Left renal pelvis (tissue), 4 donors: ENCODE data around the gene IQGAP1. TPM values are rescaled to one million over a fixed set of nuclear protein-coding genes. Genes with fewer than 3 reads are reported as not detected.
A peak's percentile ranks its signal among the peaks of the same experiment; 100 is the strongest.
"Not testable (repeated sequence)": the region's sequence is repeated elsewhere in the genome, so short reads cannot be mapped to it uniquely, and the experiment has no call there.

ENCODE experiments used
- DNase-seq, 4 donors: peaks; one replicate each; pipeline ENCODE4 v3.0.0-alpha.2; 2013; ENCODE audit warnings: low read depth in 4 of 4, low spot score in 3 of 4
- polyA plus RNA-seq, 4 donors: library from polyadenylated mRNA; unstranded; fragments of 120-200 nt; gene quantifications; one replicate each; pipeline ENCODE4 v1.2.1, GENCODE V29; 2013; ENCODE audit not compliant: insufficient read length in 4 of 4

IQGAP1 gene
- polyA plus RNA-seq, 4 donors: 98.9 to 209 (median 175) TPM

DNA sequence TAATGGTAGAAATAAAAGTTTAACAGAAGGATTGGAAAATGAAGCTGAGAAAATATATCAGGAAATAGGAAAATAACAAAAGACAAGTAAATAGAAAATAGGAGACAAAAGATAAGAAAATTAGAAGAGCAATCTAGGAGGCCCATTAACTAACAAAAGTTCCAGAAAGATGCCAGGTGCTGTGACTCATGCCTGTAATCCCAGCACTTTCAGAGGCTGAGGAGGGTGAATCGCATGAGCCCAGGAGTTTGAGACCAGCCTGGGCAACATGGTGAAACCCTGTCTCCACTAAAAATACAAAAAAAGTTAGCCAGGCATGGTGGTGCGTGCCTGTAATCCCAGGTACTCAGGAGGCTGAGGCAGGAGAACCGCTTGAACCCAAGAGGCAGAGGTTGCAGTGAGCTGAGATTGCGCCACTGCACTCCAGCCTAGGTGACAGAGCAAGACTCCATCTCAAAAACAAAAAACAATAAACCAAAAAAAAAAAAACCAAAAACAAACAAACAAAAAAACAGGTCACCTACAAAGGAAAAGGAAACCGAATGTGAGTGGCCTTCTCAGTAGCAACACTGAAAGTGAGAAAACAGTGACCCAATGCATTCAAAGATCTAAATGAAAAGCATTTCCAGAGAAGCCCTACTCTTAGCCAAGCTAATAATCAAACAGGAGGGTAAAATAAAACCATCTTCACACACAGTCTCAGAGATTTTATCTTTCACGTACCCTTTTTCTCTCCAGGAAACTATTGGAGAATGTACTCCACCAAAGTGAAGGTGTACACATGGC, 136.2 kb downstream of the IQGAP1 start:
- not testable (repeated sequence) for DNase-seq

DNA sequence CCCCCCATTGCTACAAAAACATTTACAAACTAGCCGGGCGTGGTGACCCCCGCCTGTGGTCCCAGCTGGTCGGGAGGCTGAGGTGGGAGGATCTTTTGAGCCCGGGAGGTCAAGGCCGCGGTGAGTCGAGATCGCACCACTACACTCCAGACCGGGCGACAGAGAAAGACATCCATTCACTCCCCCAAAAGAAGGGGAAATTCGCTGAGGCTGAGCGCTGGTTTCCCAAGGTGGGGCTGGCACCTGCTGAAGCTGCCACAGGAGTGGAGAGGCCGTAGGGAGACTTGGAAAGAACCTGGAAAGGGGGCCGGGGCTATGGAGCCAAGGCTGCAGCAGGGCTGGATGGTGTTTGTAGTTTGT, 140.9 kb downstream of the IQGAP1 start:
- DNase-seq: no peak

DNA sequence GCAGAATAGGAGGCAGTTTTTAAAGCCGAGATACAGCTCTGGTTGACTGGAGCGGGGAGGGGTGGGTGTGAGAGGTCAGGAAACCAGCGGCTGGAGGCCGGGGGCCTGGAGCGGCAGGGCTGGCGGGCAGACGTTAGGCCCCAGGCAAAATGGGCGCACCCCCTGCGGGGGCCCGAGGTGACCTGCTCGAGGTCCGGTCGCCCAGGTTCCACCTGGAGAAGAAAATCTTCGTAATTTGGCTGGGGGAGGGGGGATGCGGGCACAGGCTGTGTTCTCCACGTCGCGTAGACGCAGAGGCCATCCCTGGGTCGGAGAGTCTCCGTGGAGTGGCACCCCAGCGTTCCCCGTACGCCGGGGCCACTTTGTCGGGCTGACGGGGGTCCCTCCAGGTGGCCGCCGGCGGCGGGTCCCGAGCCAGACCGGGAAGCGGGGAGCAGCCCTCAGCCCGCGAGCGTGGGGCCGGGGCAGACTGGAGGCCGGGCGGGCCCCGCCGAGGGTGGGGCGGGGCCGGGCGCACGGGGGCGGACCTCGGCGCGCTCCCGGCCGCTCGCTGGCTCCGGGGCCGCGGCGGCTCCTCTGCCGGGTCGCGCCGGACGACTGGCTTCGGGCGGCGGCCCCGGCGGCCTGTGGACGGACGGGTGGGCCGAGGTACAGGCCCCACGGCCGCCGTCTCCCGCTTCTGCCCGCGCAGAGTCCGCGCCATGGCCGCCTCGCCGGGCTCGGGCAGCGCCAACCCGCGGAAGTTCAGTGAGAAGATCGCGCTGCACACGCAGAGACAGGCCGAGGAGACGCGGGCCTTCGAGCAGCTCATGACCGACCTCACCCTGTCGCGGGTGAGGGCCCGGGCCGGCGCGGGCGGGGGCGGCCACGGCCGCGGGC, 141.6 kb downstream of the IQGAP1 start, which contains the start of gene CRTC3:
Gene CRTC3, plus strand, starts transcription at position 553 of the 879 bp plus-strand sequence. Its CDS starts 149 bp downstream, at position 702.
- peak in 2 of 4 donors; percentile 14 to 50 for DNase-seq

DNA sequence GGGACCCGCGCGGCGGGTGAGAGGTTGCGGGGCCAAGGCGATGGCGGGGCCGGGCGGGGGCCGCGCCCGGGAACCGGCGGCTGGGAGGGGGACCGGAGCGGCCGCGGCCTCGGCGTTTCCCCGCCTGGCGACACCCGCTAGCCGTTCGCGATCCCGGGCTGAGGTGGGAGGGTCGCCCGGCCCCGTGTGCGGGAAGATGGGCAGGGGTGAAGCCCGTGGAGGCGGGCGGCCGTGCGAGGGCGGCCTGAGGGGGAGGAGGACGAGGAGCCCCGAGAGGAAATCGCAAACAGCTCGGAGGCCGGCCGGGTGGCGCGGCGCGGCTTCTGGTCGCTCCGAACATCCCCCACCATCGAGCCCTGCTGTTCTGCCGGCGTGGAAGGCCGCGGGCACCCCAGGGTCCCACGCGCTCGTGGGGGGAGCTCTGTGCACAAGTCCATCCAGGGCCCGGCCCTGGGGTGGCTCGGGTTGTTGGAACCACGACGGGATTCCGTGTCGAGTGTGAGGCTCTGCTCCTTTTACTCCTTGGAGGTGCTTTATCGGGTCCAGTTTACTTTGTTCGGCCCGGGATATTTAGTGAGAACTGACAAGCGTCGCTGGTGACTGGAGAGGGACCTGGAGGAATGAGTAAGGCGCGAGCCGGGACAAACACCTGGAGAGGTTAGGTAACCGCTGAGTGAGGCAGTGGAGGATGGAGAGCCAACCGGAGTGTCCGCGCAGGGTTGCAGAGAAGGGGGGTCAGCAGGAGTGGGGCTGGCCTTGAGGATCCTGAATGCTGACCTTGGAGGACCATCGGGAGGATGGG, 142.4 kb downstream of the IQGAP1 start:
- DNase-seq: peak in 3 of 4 donors; percentile 41 to 51 (median 49)

DNA sequence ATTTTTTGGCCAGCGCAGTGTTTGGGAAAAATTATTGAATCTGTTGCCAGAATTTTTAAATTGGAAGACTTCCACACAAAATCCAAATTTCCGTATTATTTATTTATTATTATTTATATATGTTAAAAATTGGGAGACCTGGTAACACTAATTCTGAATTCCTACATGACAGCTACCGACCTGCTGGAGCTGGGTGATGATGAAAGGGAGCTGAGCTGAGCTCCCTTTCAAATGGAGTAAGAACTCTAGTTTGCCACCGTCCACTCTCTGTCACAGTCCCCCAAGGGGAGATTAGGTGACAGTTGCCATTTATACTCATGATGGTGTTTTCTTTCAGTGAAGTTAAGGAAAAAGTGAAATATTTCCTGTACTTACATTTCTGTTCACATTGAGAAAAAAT, 143.1 kb downstream of the IQGAP1 start:
- DNase-seq: no peak

DNA sequence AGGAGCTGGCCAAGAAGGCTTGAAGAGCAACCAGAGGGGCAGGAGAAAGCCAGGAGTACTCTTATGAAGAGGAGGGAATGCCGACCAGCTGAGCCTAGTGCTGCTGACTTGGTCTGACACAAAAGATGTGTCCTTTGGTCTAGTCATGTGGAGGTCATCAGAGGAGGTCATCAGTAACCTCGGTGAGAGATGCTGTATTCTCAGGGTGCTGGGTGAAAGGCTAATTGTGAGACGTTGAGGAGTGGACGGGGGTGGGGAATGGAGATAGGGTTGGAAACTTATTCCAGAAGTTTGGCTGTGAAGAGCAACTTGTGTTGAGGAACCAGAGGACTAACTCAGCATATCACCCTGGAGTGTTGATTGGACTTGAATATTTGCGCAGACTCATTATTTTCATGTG, 147.2 kb downstream of the IQGAP1 start:
- no peak for DNase-seq

DNA sequence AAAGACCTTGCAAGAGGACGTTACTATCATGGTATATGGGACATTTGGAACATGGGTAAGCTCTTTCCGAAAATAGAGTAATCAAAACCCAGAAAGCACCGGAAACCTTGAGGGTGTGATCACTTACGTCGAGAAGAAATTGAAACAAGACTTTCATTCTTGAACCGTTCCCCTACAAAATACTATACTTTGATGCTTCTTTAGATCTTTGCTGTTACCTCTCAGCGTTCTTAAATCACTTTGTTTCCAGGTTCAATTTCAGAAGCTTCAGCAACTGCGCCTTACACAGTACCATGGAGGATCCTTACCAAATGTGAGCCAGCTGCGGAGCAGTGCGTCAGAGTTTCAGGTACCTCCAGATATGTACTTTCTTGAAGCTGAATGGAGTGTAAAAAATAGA, 151.7 kb downstream of the IQGAP1 start:
- DNase-seq: no peak

DNA sequence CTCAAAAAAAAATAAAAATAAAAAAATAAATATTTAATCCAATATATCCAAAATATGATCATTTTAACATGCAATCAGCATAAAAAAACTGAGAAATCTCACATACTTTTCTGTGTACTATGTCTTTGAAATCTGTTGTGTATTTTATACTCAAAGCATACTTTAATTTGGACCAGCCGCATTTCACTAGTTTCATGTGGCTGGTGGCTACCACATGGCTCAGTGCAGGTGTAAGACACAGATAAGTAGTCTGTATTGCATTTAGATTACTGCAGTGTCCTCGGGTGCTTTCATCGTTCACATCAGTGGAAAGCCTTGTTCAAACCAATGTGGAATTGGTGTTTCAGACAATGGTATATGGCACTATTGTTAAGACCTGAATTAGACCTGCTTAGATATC, 152.7 kb downstream of the IQGAP1 start:
- no peak for DNase-seq

DNA sequence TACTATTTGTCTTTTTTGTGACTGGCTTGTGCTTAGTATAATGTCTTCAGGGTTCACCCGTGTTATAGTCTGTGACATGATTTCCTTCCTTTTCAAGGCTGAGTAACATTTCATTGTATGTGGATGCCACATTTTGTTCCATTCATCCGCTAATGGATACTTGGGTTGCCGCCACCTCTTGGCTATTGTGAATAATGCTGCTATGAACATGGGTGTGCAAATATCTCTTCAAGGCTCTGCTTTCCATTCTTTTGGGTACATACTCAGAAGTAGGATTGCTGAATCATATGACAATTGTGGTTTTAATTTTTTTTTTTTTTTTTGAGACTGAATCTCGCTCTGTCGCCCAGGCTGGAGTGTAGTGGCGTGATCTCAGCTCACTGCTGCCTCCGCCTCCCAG, 157.1 kb downstream of the IQGAP1 start:
- DNase-seq: no peak

DNA sequence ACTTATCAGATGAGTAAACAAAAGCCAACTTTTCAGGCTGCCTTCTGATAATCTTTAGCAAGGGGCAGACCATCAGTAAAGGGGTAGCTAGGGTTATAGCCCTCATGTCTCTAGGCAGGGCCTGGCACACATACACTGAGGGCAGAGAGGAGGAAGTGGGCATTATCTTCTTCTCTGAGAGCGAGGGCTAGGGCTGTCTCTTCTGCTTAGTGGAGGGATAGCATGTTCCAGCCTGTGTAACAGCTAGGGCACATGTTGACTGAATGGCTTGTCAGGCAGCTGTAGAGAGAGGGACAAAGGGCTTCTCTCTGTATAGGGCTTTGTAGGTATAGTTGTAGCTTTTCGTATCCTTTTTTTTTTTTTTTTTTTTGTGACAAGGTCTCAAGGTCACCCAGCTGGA, 159.5 kb downstream of the IQGAP1 start:
- DNase-seq: no peak

DNA sequence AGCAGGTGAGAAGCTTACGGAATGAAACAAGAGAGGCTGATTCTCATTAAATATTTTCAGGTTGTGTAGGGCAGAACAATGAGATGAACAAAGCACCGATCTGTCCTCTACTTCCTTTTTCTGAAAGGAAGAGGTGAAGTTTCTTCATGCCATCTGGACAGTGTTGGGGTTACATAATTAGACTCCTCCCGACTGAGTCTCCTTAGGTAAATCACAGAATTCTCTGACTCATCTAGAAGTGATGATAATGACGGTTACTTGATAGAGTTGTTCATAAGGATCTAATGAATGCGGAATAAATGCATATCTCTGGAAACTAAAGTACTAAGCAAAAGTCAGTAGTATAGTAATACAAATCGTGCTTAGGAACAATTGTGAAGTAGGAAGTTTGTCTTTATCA, 162.9 kb downstream of the IQGAP1 start:
- no peak for DNase-seq

Other genes starting within 250 kb of the IQGAP1 start
- 10 to 100 TPM; 15.6 to 50.5 (median 36.1) TPM for gene SEMA4B, start 186.9 kb upstream of the IQGAP1 start, polyA plus RNA-seq
- gene CIB1, start 154.3 kb upstream of the IQGAP1 start, polyA plus RNA-seq: 10 to 100 TPM; 27.8 to 59.9 (median 53.0) TPM
- 1 to 10 TPM; 2.2 to 5.0 (median 4.2) TPM for gene GDPGP1, start 154.0 kb upstream of the IQGAP1 start, polyA plus RNA-seq
- gene TTLL13, start 138.7 kb upstream of the IQGAP1 start, polyA plus RNA-seq: under 1 TPM; 0.31 to 0.37 (median 0.35) TPM
- 100 to 1,000 TPM; 100 to 130 (median 118) TPM for gene NGRN, start 122.6 kb upstream of the IQGAP1 start, polyA plus RNA-seq
- 1 to 10 TPM; 3.7 to 5.3 (median 4.7) TPM for gene ZNF774, start 36.0 kb upstream of the IQGAP1 start, polyA plus RNA-seq
- 10 to 100 TPM; 29.4 to 44.9 (median 30.9) TPM for gene CRTC3, start 141.7 kb downstream of the IQGAP1 start, polyA plus RNA-seq